Hepatocyte (in vitro differentiated cells): ENCODE results near the gene ZNF302. TPM values are rescaled to one million over a fixed set of nuclear protein-coding genes. Genes with fewer than 3 reads are reported as not detected.

ENCODE experiments used
- DNase-seq: peaks from one replicate; pipeline ENCODE4 v3.0.0-alpha.2; 2016; ENCODE audit warnings: low spot score
- H2AFZ ChIP-seq: fragments of 200-600 bp; sonication (generic); 2 replicates; pipeline ENCODE4 v1.6.0; 2016; ENCODE audit warnings: antibody characterized with exemption, mild to moderate bottlenecking
- H3K27ac ChIP-seq: fragments of 200-600 bp; sonication (generic); 2 replicates; pipeline ENCODE4 v1.5.1; 2016; ENCODE audit warnings: mild to moderate bottlenecking
- H3K27me3 ChIP-seq: fragments of 200-600 bp; sonication (generic); 2 replicates; pipeline ENCODE4 v1.6.1; 2016
- H3K36me3 ChIP-seq: fragments of 200-600 bp; sonication (generic); replicated peaks from 2 replicates; pipeline ENCODE4 v1.5.1; 2016; ENCODE audit warnings: low read depth; ENCODE audit not compliant: insufficient read depth
- H3K4me1 ChIP-seq: fragments of 200-600 bp; sonication (generic); 2 replicates; pipeline ENCODE4 v1.5.1; 2016; ENCODE audit warnings: mild to moderate bottlenecking, moderate library complexity; ENCODE audit not compliant: insufficient read depth
- H3K4me2 ChIP-seq: fragments of 200-600 bp; sonication (generic); 2 replicates; pipeline ENCODE4 v1.6.0; 2016
- H3K4me3 ChIP-seq: fragments of 200-600 bp; sonication (generic); 2 replicates; pipeline ENCODE4 v1.5.1; 2016; ENCODE audit warnings: mild to moderate bottlenecking
- H3K79me2 ChIP-seq: fragments of 200-600 bp; sonication (generic); 2 replicates; pipeline ENCODE4 v1.6.0; 2017; ENCODE audit warnings: mild to moderate bottlenecking
- H3K9me2 ChIP-seq: fragments of 200-600 bp; sonication (generic); replicated peaks from 2 replicates; pipeline ENCODE4 v1.6.0; 2017; ENCODE audit warnings: mild to moderate bottlenecking; ENCODE audit not compliant: insufficient read depth
- H3K9me3 ChIP-seq: fragments of 200-600 bp; sonication (generic); 2 replicates; pipeline ENCODE4 v1.5.1; 2016; ENCODE audit warnings: low read depth, mild to moderate bottlenecking
- H4K20me1 ChIP-seq: fragments of 200-600 bp; sonication (generic); 2 replicates; pipeline ENCODE4 v1.6.0; 2016; ENCODE audit warnings: mild to moderate bottlenecking; ENCODE audit not compliant: insufficient read depth, poor library complexity, severe bottlenecking
- CTCF ChIP-seq: fragments of 200-600 bp; sonication (generic); IDR thresholded peaks from 2 replicates; pipeline ENCODE4 v1.5.1; 2016; ENCODE audit warnings: antibody characterized with exemption, mild to moderate bottlenecking; ENCODE audit not compliant: poor library complexity
- EZH2 ChIP-seq: fragments of 200-600 bp; sonication (generic); IDR thresholded peaks from 2 replicates; pipeline ENCODE4 v1.6.1; 2016; ENCODE audit warnings: antibody characterized with exemption, mild to moderate bottlenecking, borderline replicate concordance
- EZH2phosphoT487 ChIP-seq: fragments of 200-600 bp; sonication (generic); IDR thresholded peaks from one replicate; pipeline ENCODE4 v1.6.1; 2018; ENCODE audit warnings: antibody characterized with exemption, mild to moderate bottlenecking, low read depth, moderate library complexity; ENCODE audit not compliant: unreplicated experiment, severe bottlenecking
- WGBS: methylation state at CpG from one replicate; pipeline ENCODE4 v1.1.6; 2016; ENCODE audit warnings: low lambda C conversion rate; ENCODE audit errors: missing lambda C conversion rate; 5-methylcytosine and 5-hydroxymethylcytosine counted together
- polyA plus RNA-seq: library from polyadenylated mRNA; unstranded; fragments of >200 nt; fragmentation: Nextera tagmentation; extraction: Ambion mirVana; gene quantifications from 2 replicates; pipeline ENCODE4 v1.2.1, GENCODE V29; 2016
- total RNA-seq: library from RNA; depleted of rRNA; stranded (reverse); fragments of >200 nt; gene quantifications from 2 replicates; pipeline ENCODE4 v1.2.3, GENCODE V29; 2014

The ZNF302 gene
- total and polyA plus RNA-seq, 2 experiments from 2014 or later, result 19.5 to 29.1 TPM

- H3K27ac ChIP-seq, result no peak overlapping the region
- H3K9me3 ChIP-seq, result peaks cover 2% of the 10 kb centered on the region
- H3K36me3 ChIP-seq, result no peaks in the 10 kb centered on the region
- peaks cover 17% of the 10 kb centered on the region for H3K79me2 ChIP-seq
- no peak overlapping the region for H3K4me2 ChIP-seq
- no peak overlapping the region for H3K4me3 ChIP-seq
- H3K27me3 ChIP-seq, result no peaks in the 10 kb centered on the region
- H2AFZ ChIP-seq, result no peak overlapping the region
- 80% methylated on average over 7 of the region's 7 CpGs for WGBS
- H3K9me2 ChIP-seq, result no peaks in the 10 kb centered on the region
- TF ChIP-seq CTCF (no peak), EZH2phosphoT487 (no peak), EZH2 (no peak)
- peaks cover 12% of the 10 kb centered on the region for H3K4me1 ChIP-seq
- no peak for DNase-seq
- H4K20me1 ChIP-seq, result no peaks in the 10 kb centered on the region
Observed at GRCh38 chr19:34731964-34732363, 54.5 kb downstream of the ZNF302 start.

- H3K9me2 ChIP-seq, result no peaks in the 10 kb centered on the region
- H3K4me3 ChIP-seq, result peak overlapping the region; percentile 85
- H3K4me1 ChIP-seq, result peaks cover 12% of the 10 kb centered on the region
- H2AFZ ChIP-seq, result peak overlapping the region; percentile 87
- peaks cover 21% of the 10 kb centered on the region for H3K79me2 ChIP-seq
- peak; percentile 42 for DNase-seq
- no peaks in the 10 kb centered on the region for H3K27me3 ChIP-seq
- H3K36me3 ChIP-seq, result no peaks in the 10 kb centered on the region
- WGBS, result 56% methylated on average over 13 of the region's 15 CpGs
- peaks cover 8% of the 10 kb centered on the region for H3K9me3 ChIP-seq
- H3K27ac ChIP-seq, result peak overlapping the region; percentile 99
- H3K4me2 ChIP-seq, result peak overlapping the region; percentile 84
- H4K20me1 ChIP-seq, result no peaks in the 10 kb centered on the region
- no peak for TF ChIP-seq EZH2phosphoT487
- no peak for TF ChIP-seq CTCF
- TF ChIP-seq EZH2, result no peak
Observed at GRCh38 chr19:34732612-34733211, 55.2 kb downstream of the ZNF302 start.

GRCh38 chr19:34733266-34733745, 55.8 kb downstream of the ZNF302 start:
- no peak for TF ChIP-seq EZH2
- no peak for TF ChIP-seq CTCF
- TF ChIP-seq EZH2phosphoT487, result no peak
- H3K9me2 ChIP-seq, result no peaks in the 10 kb centered on the region
- WGBS, result 3% methylated on average over 13 of the region's 13 CpGs
- peaks cover 12% of the 10 kb centered on the region for H3K4me1 ChIP-seq
- peaks cover 8% of the 10 kb centered on the region for H3K9me3 ChIP-seq
- DNase-seq, result peak; percentile 68
- no peaks in the 10 kb centered on the region for H4K20me1 ChIP-seq
- H3K79me2 ChIP-seq, result peaks cover 21% of the 10 kb centered on the region
- H3K27ac ChIP-seq, result peak overlapping the region; percentile 99
- peak overlapping the region; percentile 85 for H3K4me3 ChIP-seq
- H2AFZ ChIP-seq, result peak overlapping the region; percentile 87
- no peaks in the 10 kb centered on the region for H3K27me3 ChIP-seq
- peak overlapping the region; percentile 84 for H3K4me2 ChIP-seq
- H3K36me3 ChIP-seq, result no peaks in the 10 kb centered on the region
